Sigmoid colon (tissue), 7 donors: Measurements from ENCODE around the gene LAGE3. TPM values are rescaled to one million over a fixed set of nuclear protein-coding genes. Genes with fewer than 3 reads are reported as not detected.
A peak's percentile ranks its signal among the peaks of the same experiment; 100 is the strongest.

ENCODE experiments used
- DNase-seq: peaks from one replicate; pipeline ENCODE4 v3.0.0-alpha.2; 2019
- H3K27ac ChIP-seq, 4 donors: fragments of 200-600 bp; sonication (generic); one replicate each; pipeline ENCODE4 v1.5.1; 2016 to 2019; ENCODE audit warnings: mild to moderate bottlenecking in 1 of 4
- H3K27me3 ChIP-seq, 3 donors: fragments of 200-600 bp; sonication (generic); one replicate each; pipeline ENCODE4 v1.5.1; 2019; ENCODE audit warnings: mild to moderate bottlenecking in 1 of 3
- H3K36me3 ChIP-seq, 4 donors: fragments of 200-600 bp; sonication (generic); one replicate each; pipeline ENCODE4 v1.5.1; 2016 to 2019
- H3K4me1 ChIP-seq, 4 donors: fragments of 200-600 bp; sonication (generic); one replicate each; pipeline ENCODE4 v1.5.1; 2017 to 2019
- H3K4me3 ChIP-seq, 4 donors: fragments of 200-600 bp; sonication (generic); one replicate each; pipeline ENCODE4 v1.5.1; 2017 to 2019; ENCODE audit warnings: mild to moderate bottlenecking in 2 of 4, moderate library complexity in 1 of 4
- H3K9me3 ChIP-seq, 4 donors: fragments of 200-600 bp in 3 of 4; sonication (generic) in 3 of 4; one replicate each; pipeline versions ENCODE4 v1.5.1 to v1.6.1; 2013 to 2019
- CTCF ChIP-seq, 4 experiments: fragments of 450-650 bp in 3 of 4; fragments of 200-600 bp in 1 of 4; IDR thresholded peaks; one replicate each; pipeline ENCODE4 v1.5.1; 2016 to 2019; ENCODE audit warnings: antibody characterized with exemption in 4 of 4, mild to moderate bottlenecking in 3 of 4, moderate library complexity in 2 of 4
- EP300 ChIP-seq, 4 donors: sonication (generic); formaldehyde crosslinking; IDR thresholded peaks; one replicate each; pipeline ENCODE4 v1.6.1; 2017; ENCODE audit warnings: antibody characterized with exemption in 4 of 4
- POLR2A ChIP-seq, 2 donors: fragments of 450-650 bp; IDR thresholded peaks; one replicate each; pipeline ENCODE4 v1.6.1; 2016; ENCODE audit warnings: antibody characterized with exemption in 2 of 2, mild to moderate bottlenecking in 2 of 2, moderate library complexity in 2 of 2
- POLR2AphosphoS5 ChIP-seq, 4 donors: sonication (generic); formaldehyde crosslinking; IDR thresholded peaks; one replicate each; pipeline ENCODE4 v1.6.1; 2017; ENCODE audit warnings: antibody characterized with exemption in 4 of 4
- WGBS, 2 donors: extraction: QIAGEN DNeasy Blood & Tissue Kit; methylation state at CpG; one replicate each; pipeline ENCODE4 v1.1.7; 2013; 5-methylcytosine and 5-hydroxymethylcytosine counted together
- intact Hi-C: fragments of 100-400 bp; cut with DNase I; formaldehyde crosslinking; loops from one replicate; pipeline ENCODE4 v1.15.1; 2023
- polyA plus RNA-seq, 3 donors: library from polyadenylated mRNA; stranded (reverse); fragments of 200-250 nt; gene quantifications; one replicate each; pipeline ENCODE4 v1.2.3, GENCODE V29; 2013
- total RNA-seq, 4 donors: library from RNA; depleted of rRNA; stranded (reverse); fragments of >200 nt; gene quantifications; one replicate each; pipeline ENCODE4 v1.1.0, GENCODE V29; 2016
- donor health status: healthy with polysubstance abuse.
- donor health status: Bipolar disorder and iron deficiency.
- donor health status: healthy.

The LAGE3 gene
- total and polyA plus RNA-seq, 7 donors, result 12.7 to 32.7 (median 21.6) TPM

GRCh38 chrX:154437971-154438893 is 40.8 kb downstream of the LAGE3 start:
- intact Hi-C loops, result loop anchor here (5.0 kb wide), 1 partner anchor 49 kb away; the partner anchor contains the start of gene UBL4A
- peak overlapping the region; percentile 48 to 76 (median 70) for H3K4me3 ChIP-seq
- TF ChIP-seq POLR2A (IDR thresholded peaks at IDR 0.05), result no peak
- no peak for TF ChIP-seq POLR2AphosphoS5 (IDR thresholded peaks at IDR 0.05)
- no peak for TF ChIP-seq CTCF (IDR thresholded peaks at IDR 0.05)
- TF ChIP-seq EP300 (IDR thresholded peaks at IDR 0.05), result no peak
- H3K27ac ChIP-seq, result peak overlapping the region; percentile 85 to 93 (median 88)
- DNase-seq, result no peak
- peaks cover 0 to 27% (median 13%) of the 10 kb centered on the region in 4 donors for H3K4me1 ChIP-seq
- 67 to 71% methylated on average over 28 of the region's 28 CpGs for WGBS, 2 donors
- H3K36me3 ChIP-seq, result peaks cover 0 to 53% (median 19%) of the 10 kb centered on the region in 4 donors
- H3K27me3 ChIP-seq, result no peaks in the 10 kb centered on the region
- no peaks in the 10 kb centered on the region for H3K9me3 ChIP-seq

- Histone ChIP-seq H3K9me3 (no peaks in the 10 kb centered on the region), H3K4me3 (peak within 1 kb of the TSS; percentile 48 to 76 (median 70)), H3K36me3 (peaks cover 0 to 55% (median 14%) of the 10 kb centered on the region in 4 donors), H3K27ac (peak within 1 kb of the TSS; percentile 85 to 93 (median 88)), H3K4me1 (peaks cover 0 to 26% (median 13%) of the 10 kb centered on the region in 4 donors), H3K27me3 (no peaks in the 10 kb centered on the region)
- WGBS, 2 donors, result 0 to 1% methylated on average over 93 of the region's 93 CpGs
- peak; percentile 82 for DNase-seq
- intact Hi-C loops, result loop anchor here (5.0 kb wide), 1 partner anchor 50 kb away; the partner anchor contains the start of gene UBL4A
- peak; percentile 66 to 90 (median 84) for TF ChIP-seq POLR2AphosphoS5 (IDR thresholded peaks at IDR 0.05)
- TF ChIP-seq POLR2A (IDR thresholded peaks at IDR 0.05), result peak; percentile 30 to 35
- no peak for TF ChIP-seq CTCF (IDR thresholded peaks at IDR 0.05)
These were observed 41.9 kb downstream of the LAGE3 start, which contains the start of gene GDI1 for GRCh38 chrX:154436983-154437752. Gene GDI1, plus strand, starts transcription at chrX:154437154. Its CDS starts 101 bp downstream, at chrX:154437255.

- TF ChIP-seq CTCF (IDR thresholded peaks at IDR 0.05) (no peak), POLR2A (IDR thresholded peaks at IDR 0.05) (no peak), POLR2AphosphoS5 (IDR thresholded peaks at IDR 0.05) (no peak), EP300 (IDR thresholded peaks at IDR 0.05) (no peak)
- DNase-seq, result peak; percentile 74
- intact Hi-C loops, result loop anchor here (5.0 kb wide), 1 partner anchor 51 kb away; the partner anchor contains the start of gene UBL4A
- H3K27me3 ChIP-seq, result no peaks in the 10 kb centered on the region
- peaks cover 0 to 26% (median 13%) of the 10 kb centered on the region in 4 donors for H3K4me1 ChIP-seq
- peak overlapping the region; percentile 85 to 93 (median 88) for H3K27ac ChIP-seq
- no peaks in the 10 kb centered on the region for H3K9me3 ChIP-seq
- 4 to 9% methylated on average over 55 to 64 of the region's 78 CpGs for WGBS, 2 donors
- peaks cover 0 to 54% (median 11%) of the 10 kb centered on the region in 4 donors for H3K36me3 ChIP-seq
- peak overlapping the region; percentile 5 to 76 (median 70) for H3K4me3 ChIP-seq
These were observed 42.6 kb downstream of the LAGE3 start for GRCh38 chrX:154436374-154436982.

- no peak overlapping the region for H3K27ac ChIP-seq
- H3K4me1 ChIP-seq, result peaks cover 0 to 32% (median 17%) of the 10 kb centered on the region in 4 donors
- 95 to 96% methylated on average over 19 of the region's 19 CpGs for WGBS, 2 donors
- peaks cover 0 to 44% (median 2%) of the 10 kb centered on the region in 4 donors for H3K36me3 ChIP-seq
- no peaks in the 10 kb centered on the region for H3K27me3 ChIP-seq
- DNase-seq, result no peak
- no peak overlapping the region for H3K4me3 ChIP-seq
- TF ChIP-seq EP300 (IDR thresholded peaks at IDR 0.05), result no peak
- TF ChIP-seq POLR2AphosphoS5 (IDR thresholded peaks at IDR 0.05), result no peak
- TF ChIP-seq POLR2A (IDR thresholded peaks at IDR 0.05), result no peak
- TF ChIP-seq CTCF (IDR thresholded peaks at IDR 0.05), result no peak
- no peaks in the 10 kb centered on the region for H3K9me3 ChIP-seq
- intact Hi-C loops, result loop anchor here (5.0 kb wide), 1 partner anchor 52 kb away; the partner anchor contains the start of gene UBL4A
These were observed 43.8 kb downstream of the LAGE3 start for GRCh38 chrX:154435171-154435733.
